ENCODE results near the gene KIAA1328.

Gene KIAA1328

GRCh38 chr18:36809590-36810381, 19.1 kb upstream of the KIAA1328 start:
- TF ChIP-seq RAD21 (IDR thresholded peaks at IDR 0.05; ENCODE audit: low read depth) (peak; percentile 63), REST (IDR thresholded peaks at IDR 0.05; ENCODE audit: low read depth) (no peak), USF1 (IDR thresholded peaks at IDR 0.05) (no peak)

- TF ChIP-seq USF1 (IDR thresholded peaks at IDR 0.05) (no peak), TEAD4 (IDR thresholded peaks at IDR 0.05) (no peak)
These were observed 17.5 kb upstream of the KIAA1328 start for GRCh38 chr18:36811430-36811829.

GRCh38 chr18:36811955-36812354, 17.0 kb upstream of the KIAA1328 start:
- TF ChIP-seq EP300 (IDR thresholded peaks at IDR 0.05; ENCODE audit: borderline replicate concordance) (no peak), CREB1 (IDR thresholded peaks at IDR 0.05; ENCODE audit: low read depth) (no peak), ZBTB7A (IDR thresholded peaks at IDR 0.05; ENCODE audit: low read depth) (no peak), RAD21 (IDR thresholded peaks at IDR 0.05; ENCODE audit: low read depth) (no peak)

- TF ChIP-seq MAX (IDR thresholded peaks at IDR 0.05) (no peak), TCF12 (IDR thresholded peaks at IDR 0.05; ENCODE audit: low read depth) (no peak), CREB1 (IDR thresholded peaks at IDR 0.05; ENCODE audit: low read depth) (no peak), USF1 (IDR thresholded peaks at IDR 0.05) (no peak), EP300 (IDR thresholded peaks at IDR 0.05; ENCODE audit: borderline replicate concordance) (no peak), ZBTB7A (IDR thresholded peaks at IDR 0.05; ENCODE audit: low read depth) (no peak), NFIC (IDR thresholded peaks at IDR 0.05) (no peak), EGR1 (IDR thresholded peaks at IDR 0.05) (no peak), CEBPB (IDR thresholded peaks at IDR 0.05) (no peak), TEAD4 (IDR thresholded peaks at IDR 0.05) (no peak), TAF1 (IDR thresholded peaks at IDR 0.05; ENCODE audit: low read depth) (no peak), REST (IDR thresholded peaks at IDR 0.05; ENCODE audit: low read depth) (no peak), RAD21 (IDR thresholded peaks at IDR 0.05; ENCODE audit: low read depth) (no peak), YY1 (IDR thresholded peaks at IDR 0.05; ENCODE audit: low read depth) (no peak), FOXM1 (IDR thresholded peaks at IDR 0.05; ENCODE audit: borderline replicate concordance, low read depth) (no peak)
These were observed 16.2 kb upstream of the KIAA1328 start for GRCh38 chr18:36812678-36813077.

GRCh38 chr18:36813101-36813775, 15.7 kb upstream of the KIAA1328 start:
- TF ChIP-seq TAF1 (IDR thresholded peaks at IDR 0.05; ENCODE audit: low read depth) (no peak), CREB1 (IDR thresholded peaks at IDR 0.05; ENCODE audit: low read depth) (no peak), ZBTB7A (IDR thresholded peaks at IDR 0.05; ENCODE audit: low read depth) (no peak)

GRCh38 chr18:36813824-36814223, 15.1 kb upstream of the KIAA1328 start:
- no peak for TF ChIP-seq CREB1 (IDR thresholded peaks at IDR 0.05; ENCODE audit: low read depth)

- TF ChIP-seq ZBTB7A (IDR thresholded peaks at IDR 0.05; ENCODE audit: low read depth), result no peak
- TF ChIP-seq CREB1 (IDR thresholded peaks at IDR 0.05; ENCODE audit: low read depth), result no peak
- TF ChIP-seq REST (IDR thresholded peaks at IDR 0.05; ENCODE audit: low read depth), result no peak
- no peak for TF ChIP-seq NFIC (IDR thresholded peaks at IDR 0.05)
- no peak for TF ChIP-seq RAD21 (IDR thresholded peaks at IDR 0.05; ENCODE audit: low read depth)
- TF ChIP-seq MAX (IDR thresholded peaks at IDR 0.05), result no peak
- TF ChIP-seq EP300 (IDR thresholded peaks at IDR 0.05; ENCODE audit: borderline replicate concordance), result no peak
- TF ChIP-seq FOXM1 (IDR thresholded peaks at IDR 0.05; ENCODE audit: borderline replicate concordance, low read depth), result no peak
- no peak for TF ChIP-seq TCF12 (IDR thresholded peaks at IDR 0.05; ENCODE audit: low read depth)
- TF ChIP-seq EGR1 (IDR thresholded peaks at IDR 0.05), result no peak
- TF ChIP-seq CEBPB (IDR thresholded peaks at IDR 0.05), result no peak
- no peak for TF ChIP-seq YY1 (IDR thresholded peaks at IDR 0.05; ENCODE audit: low read depth)
- no peak for TF ChIP-seq TAF1 (IDR thresholded peaks at IDR 0.05; ENCODE audit: low read depth)
- no peak for TF ChIP-seq USF1 (IDR thresholded peaks at IDR 0.05)
- no peak for TF ChIP-seq TEAD4 (IDR thresholded peaks at IDR 0.05)
These were observed 13.9 kb upstream of the KIAA1328 start for GRCh38 chr18:36814994-36815393.
